Measurements from ENCODE around the gene YWHAE.
A peak's percentile ranks its signal among the peaks of the same experiment; 100 is the strongest.
"Not testable (repeated sequence)": the region's sequence is repeated elsewhere in the genome, so short reads cannot be mapped to it uniquely, and the experiment has no call there.

YWHAE gene

GRCh38 chr17:1324201-1324771 lies 75.7 kb downstream of the YWHAE start:
- DNase-seq = no peak

- DNase-seq = peak; percentile 71
Measured at GRCh38 chr17:1323336-1323735, 76.7 kb downstream of the YWHAE start.

GRCh38 chr17:1322480-1322879 lies 77.5 kb downstream of the YWHAE start:
- no peak for DNase-seq

GRCh38 chr17:1322014-1322428 lies 78.0 kb downstream of the YWHAE start:
- DNase-seq = no peak

- DNase-seq = no peak
Measured at GRCh38 chr17:1315891-1316403, 84.1 kb downstream of the YWHAE start.

- DNase-seq = no peak
Measured at GRCh38 chr17:1315409-1315808, 84.6 kb downstream of the YWHAE start.

GRCh38 chr17:1313270-1314005 lies 86.6 kb downstream of the YWHAE start:
- DNase-seq = no peak

- DNase-seq = peak; percentile 16
Measured at GRCh38 chr17:1312261-1312870, 87.7 kb downstream of the YWHAE start.

- not testable (repeated sequence) for DNase-seq
Measured at GRCh38 chr17:1307829-1308228, 92.2 kb downstream of the YWHAE start.

- DNase-seq = no peak
Measured at GRCh38 chr17:1304962-1305563, 95.0 kb downstream of the YWHAE start.

GRCh38 chr17:1304522-1304921 lies 95.5 kb downstream of the YWHAE start:
- no peak for DNase-seq

- no peak for DNase-seq
Measured at GRCh38 chr17:1302761-1303160, 97.3 kb downstream of the YWHAE start.

GRCh38 chr17:1301546-1301945 lies 98.5 kb downstream of the YWHAE start:
- no peak for DNase-seq

- no peak for DNase-seq
Measured at GRCh38 chr17:1300371-1300905, 99.6 kb downstream of the YWHAE start.

GRCh38 chr17:1299552-1300370 lies 100.3 kb downstream of the YWHAE start:
- no peak for DNase-seq

- peak; percentile 53 for DNase-seq
Measured at GRCh38 chr17:1298606-1299005, 101.4 kb downstream of the YWHAE start.
